Ectodermal cell (in vitro differentiated cells): ENCODE data around the gene MIER1.

Experiments
- H3K27ac ChIP-seq: 2 replicates; pipeline ENCODE4 v1.7.0; 2013; ENCODE audit warnings: mild to moderate bottlenecking, low read depth, low read length; ENCODE audit not compliant: insufficient read depth, poor library complexity, severe bottlenecking
- H3K27me3 ChIP-seq: 2 replicates; pipeline ENCODE4 v1.7.0; 2013; ENCODE audit warnings: mild to moderate bottlenecking, low read length; ENCODE audit not compliant: insufficient read depth, control insufficient read depth, poor library complexity, severe bottlenecking
- H3K36me3 ChIP-seq: one replicate; pipeline ENCODE4 v1.7.0; 2013; ENCODE audit warnings: low read length; ENCODE audit not compliant: control insufficient read depth, insufficient read depth
- H3K4me1 ChIP-seq: one replicate; pipeline ENCODE4 v1.7.0; 2013; ENCODE audit warnings: low read length; ENCODE audit not compliant: control insufficient read depth, insufficient read depth
- H3K4me3 ChIP-seq: 2 replicates; pipeline ENCODE4 v1.7.0; 2013; ENCODE audit warnings: low read depth, low read length, control low read depth; ENCODE audit not compliant: insufficient read depth
- H3K9me3 ChIP-seq: 2 replicates; pipeline ENCODE4 v1.7.0; 2013; ENCODE audit warnings: mild to moderate bottlenecking, low read length, moderate library complexity; ENCODE audit not compliant: control insufficient read depth
- WGBS, 2 experiments: methylation state at CpG; one replicate each; pipeline ENCODE4 v1.1.7; 2013; ENCODE audit warnings: missing lambda C conversion rate in 2 of 2; 5-methylcytosine and 5-hydroxymethylcytosine counted together

Gene MIER1

GRCh38 chr1:66985835-66986234 lies 61.0 kb downstream of the MIER1 start:
- no peak overlapping the region for H3K4me3 ChIP-seq
- peaks cover 13% of the 10 kb centered on the region for H3K36me3 ChIP-seq
- WGBS, 2 experiments = 100% methylated on average over 1 of the region's 1 CpG; no CpG with 5 or more reads in 1 of the 2 experiments
- no peak overlapping the region for H3K27ac ChIP-seq
- H3K9me3 ChIP-seq = no peaks in the 10 kb centered on the region
- no peaks in the 10 kb centered on the region for H3K27me3 ChIP-seq
- H3K4me1 ChIP-seq = no peaks in the 10 kb centered on the region

- H3K4me3 ChIP-seq = no peak overlapping the region
- H3K4me1 ChIP-seq = no peaks in the 10 kb centered on the region
- H3K36me3 ChIP-seq = no peaks in the 10 kb centered on the region
- 90 to 91% methylated on average over 3 of the region's 3 CpGs for WGBS, 2 experiments
- H3K27me3 ChIP-seq = no peaks in the 10 kb centered on the region
- H3K9me3 ChIP-seq = no peaks in the 10 kb centered on the region
- no peak overlapping the region for H3K27ac ChIP-seq
These were observed 68.3 kb downstream of the MIER1 start for GRCh38 chr1:66993076-66993475.

- H3K27me3 ChIP-seq = no peaks in the 10 kb centered on the region
- H3K36me3 ChIP-seq = no peaks in the 10 kb centered on the region
- no peaks in the 10 kb centered on the region for H3K9me3 ChIP-seq
- no peaks in the 10 kb centered on the region for H3K4me1 ChIP-seq
- H3K27ac ChIP-seq = no peak overlapping the region
- WGBS, 2 experiments = 88 to 91% methylated on average over 7 of the region's 7 CpGs
- no peak overlapping the region for H3K4me3 ChIP-seq
These were observed 71.4 kb downstream of the MIER1 start for GRCh38 chr1:66996018-66996682.

- Histone ChIP-seq H3K4me3 (no peak overlapping the region), H3K9me3 (no peaks in the 10 kb centered on the region), H3K36me3 (no peaks in the 10 kb centered on the region), H3K27ac (no peak overlapping the region), H3K27me3 (no peaks in the 10 kb centered on the region), H3K4me1 (no peaks in the 10 kb centered on the region)
These were observed 74.2 kb downstream of the MIER1 start for GRCh38 chr1:66998972-66999371.

- Histone ChIP-seq H3K4me3 (no peak overlapping the region), H3K27me3 (no peaks in the 10 kb centered on the region), H3K27ac (no peak overlapping the region), H3K4me1 (no peaks in the 10 kb centered on the region), H3K9me3 (no peaks in the 10 kb centered on the region), H3K36me3 (no peaks in the 10 kb centered on the region)
- WGBS, 2 experiments = 82 to 89% methylated on average over 6 to 7 of the region's 7 CpGs
These were observed 75.0 kb downstream of the MIER1 start for GRCh38 chr1:66999640-67000400.

GRCh38 chr1:67001682-67002425 lies 77.1 kb downstream of the MIER1 start:
- H3K9me3 ChIP-seq = no peaks in the 10 kb centered on the region
- H3K27ac ChIP-seq = no peak overlapping the region
- H3K4me3 ChIP-seq = no peak overlapping the region
- H3K27me3 ChIP-seq = no peaks in the 10 kb centered on the region
- WGBS, 2 experiments = 94 to 95% methylated on average over 4 to 5 of the region's 5 CpGs
- no peaks in the 10 kb centered on the region for H3K36me3 ChIP-seq
- no peaks in the 10 kb centered on the region for H3K4me1 ChIP-seq

- Histone ChIP-seq H3K4me3 (no peak overlapping the region), H3K27ac (no peak overlapping the region), H3K36me3 (no peaks in the 10 kb centered on the region), H3K9me3 (no peaks in the 10 kb centered on the region), H3K27me3 (no peaks in the 10 kb centered on the region), H3K4me1 (no peaks in the 10 kb centered on the region)
- 94 to 100% methylated on average over 1 of the region's 1 CpG for WGBS, 2 experiments
These were observed 79.4 kb downstream of the MIER1 start for GRCh38 chr1:67004176-67004575.

- Histone ChIP-seq H3K9me3 (no peaks in the 10 kb centered on the region), H3K27me3 (no peaks in the 10 kb centered on the region), H3K4me1 (no peaks in the 10 kb centered on the region), H3K36me3 (no peaks in the 10 kb centered on the region), H3K27ac (no peak overlapping the region), H3K4me3 (no peak overlapping the region)
- WGBS, 2 experiments = 82% methylated on average over 8 of the region's 8 CpGs
These were observed 80.3 kb downstream of the MIER1 start for GRCh38 chr1:67005068-67005467.

- H3K27me3 ChIP-seq = no peaks in the 10 kb centered on the region
- H3K9me3 ChIP-seq = no peaks in the 10 kb centered on the region
- no peak overlapping the region for H3K4me3 ChIP-seq
- H3K36me3 ChIP-seq = no peaks in the 10 kb centered on the region
- no peak overlapping the region for H3K27ac ChIP-seq
- 82 to 85% methylated on average over 3 of the region's 3 CpGs for WGBS, 2 experiments
- no peaks in the 10 kb centered on the region for H3K4me1 ChIP-seq
These were observed 85.0 kb downstream of the MIER1 start for GRCh38 chr1:67009792-67010191.

GRCh38 chr1:67013573-67013972 lies 88.8 kb downstream of the MIER1 start:
- Histone ChIP-seq H3K27me3 (no peaks in the 10 kb centered on the region), H3K27ac (no peak overlapping the region), H3K4me1 (no peaks in the 10 kb centered on the region), H3K9me3 (no peaks in the 10 kb centered on the region), H3K36me3 (no peaks in the 10 kb centered on the region), H3K4me3 (no peak overlapping the region)
- WGBS, 2 experiments = 82 to 93% methylated on average over 2 of the region's 2 CpGs
